ENCODE results near the gene TMEM161A.

DNA sequence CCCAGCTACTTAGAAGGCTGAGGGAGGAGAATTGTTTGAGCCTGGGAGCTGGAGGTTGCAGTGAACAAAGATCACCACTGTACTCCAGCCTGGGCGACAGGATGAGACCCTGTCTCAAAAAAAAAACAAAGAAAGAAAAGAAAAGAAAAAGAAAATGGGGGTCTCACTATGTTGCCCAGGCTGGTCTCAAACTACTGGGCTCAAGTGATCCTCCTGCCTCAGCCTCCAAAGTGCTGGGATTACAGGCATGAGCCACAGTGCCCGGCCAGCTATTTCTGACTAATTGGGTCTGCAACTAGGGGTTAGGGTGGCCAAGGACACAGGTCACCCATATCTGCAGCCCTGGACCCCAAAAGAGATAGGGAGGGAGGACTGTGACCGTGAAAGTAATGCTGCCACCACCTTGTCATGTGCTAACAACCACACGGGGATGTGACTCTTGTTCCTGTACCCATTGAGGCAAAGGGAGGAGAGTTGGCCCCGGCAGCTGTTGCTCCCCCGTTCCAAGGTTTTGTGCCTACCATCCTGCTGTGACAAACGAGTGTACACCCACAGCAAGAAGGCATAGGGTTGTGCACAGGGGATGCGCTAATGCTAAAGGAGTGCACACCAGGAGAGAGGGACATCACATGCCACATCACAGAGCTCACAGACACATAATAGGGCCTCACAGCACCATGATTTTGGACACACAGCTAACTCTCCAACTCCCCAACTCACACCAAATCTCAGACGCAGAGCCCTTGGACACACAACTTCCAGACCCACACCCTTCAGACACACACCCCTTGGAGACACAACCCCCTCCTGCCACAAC is 31.2 kb upstream of the TMEM161A start:
- TF ChIP-seq, protein P1, sequence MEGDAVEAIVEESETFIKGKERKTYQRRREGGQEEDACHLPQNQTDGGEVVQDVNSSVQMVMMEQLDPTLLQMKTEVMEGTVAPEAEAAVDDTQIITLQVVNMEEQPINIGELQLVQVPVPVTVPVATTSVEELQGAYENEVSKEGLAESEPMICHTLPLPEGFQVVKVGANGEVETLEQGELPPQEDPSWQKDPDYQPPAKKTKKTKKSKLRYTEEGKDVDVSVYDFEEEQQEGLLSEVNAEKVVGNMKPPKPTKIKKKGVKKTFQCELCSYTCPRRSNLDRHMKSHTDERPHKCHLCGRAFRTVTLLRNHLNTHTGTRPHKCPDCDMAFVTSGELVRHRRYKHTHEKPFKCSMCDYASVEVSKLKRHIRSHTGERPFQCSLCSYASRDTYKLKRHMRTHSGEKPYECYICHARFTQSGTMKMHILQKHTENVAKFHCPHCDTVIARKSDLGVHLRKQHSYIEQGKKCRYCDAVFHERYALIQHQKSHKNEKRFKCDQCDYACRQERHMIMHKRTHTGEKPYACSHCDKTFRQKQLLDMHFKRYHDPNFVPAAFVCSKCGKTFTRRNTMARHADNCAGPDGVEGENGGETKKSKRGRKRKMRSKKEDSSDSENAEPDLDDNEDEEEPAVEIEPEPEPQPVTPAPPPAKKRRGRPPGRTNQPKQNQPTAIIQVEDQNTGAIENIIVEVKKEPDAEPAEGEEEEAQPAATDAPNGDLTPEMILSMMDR (IDR thresholded peaks at IDR 0.05) = no peak
- TF ChIP-seq POLR2A (IDR thresholded peaks at IDR 0.05) = no peak
